ENCODE results near the gene WNK2.
"Not testable (repeated sequence)": the region's sequence is repeated elsewhere in the genome, so short reads cannot be mapped to it uniquely, and the experiment has no call there.

WNK2 gene

DNA sequence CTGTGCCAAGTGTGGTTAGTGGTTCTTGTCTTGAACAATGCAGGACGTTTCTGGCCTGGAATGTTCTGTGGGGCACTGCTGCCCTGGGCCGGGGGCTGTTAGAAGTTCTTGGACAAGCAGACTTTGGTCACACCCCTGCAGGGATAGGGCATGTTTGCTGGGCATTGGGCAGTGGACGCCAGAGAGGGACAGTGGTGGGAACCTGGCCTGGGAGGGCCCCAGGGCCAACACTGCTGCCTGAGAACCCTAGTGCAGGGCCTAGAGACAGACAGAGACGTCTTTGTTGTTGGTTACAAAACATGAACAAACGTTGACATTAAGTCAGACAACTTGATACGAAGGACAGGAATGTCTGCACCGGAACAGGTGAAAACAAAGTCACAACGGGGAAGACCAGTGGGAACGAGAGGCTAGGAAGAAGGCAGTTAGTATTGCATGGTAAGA, 57.0 kb downstream of the WNK2 start:
- DNase-seq = no peak

DNA sequence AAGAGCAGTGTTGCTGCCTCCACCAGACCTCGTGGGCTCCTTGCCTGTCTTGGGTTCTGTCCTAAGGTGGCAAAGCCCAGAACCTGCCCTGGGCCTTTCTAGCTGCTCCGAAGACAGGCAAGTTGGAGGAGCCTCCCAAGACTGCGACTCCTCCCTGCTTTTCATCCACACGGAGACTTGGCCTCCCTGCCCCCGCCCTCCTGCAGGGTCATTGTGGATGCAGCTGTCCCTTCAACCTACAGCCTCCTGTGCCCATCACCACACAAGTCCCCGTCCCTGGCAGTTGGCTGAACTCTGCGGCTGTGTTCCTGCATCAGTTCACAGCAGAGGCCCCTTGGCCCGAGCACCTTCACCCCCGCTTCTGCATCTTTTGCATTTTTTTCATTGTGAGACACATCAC, 59.2 kb downstream of the WNK2 start:
- no peak for DNase-seq

DNA sequence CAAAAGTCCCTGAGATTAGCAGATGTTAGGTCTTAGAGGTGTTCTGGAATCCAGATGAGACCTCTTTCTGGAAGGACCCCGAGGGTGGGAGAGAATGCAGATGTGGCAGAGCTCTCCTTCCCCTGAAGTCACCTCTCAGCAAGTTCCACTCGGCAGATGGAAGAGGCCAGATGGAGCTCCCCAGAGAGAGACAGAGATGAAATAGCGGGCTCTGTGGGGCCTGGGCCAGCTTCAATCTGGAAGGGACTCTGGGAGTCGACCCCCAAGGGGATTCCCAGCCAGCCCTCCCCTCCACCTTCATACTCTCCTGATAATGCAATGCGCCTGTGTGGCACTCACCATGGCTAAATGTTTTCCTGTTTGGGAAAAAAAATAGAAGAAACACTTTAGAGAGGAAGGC, 60.2 kb downstream of the WNK2 start:
- peak; percentile 94 for DNase-seq

DNA sequence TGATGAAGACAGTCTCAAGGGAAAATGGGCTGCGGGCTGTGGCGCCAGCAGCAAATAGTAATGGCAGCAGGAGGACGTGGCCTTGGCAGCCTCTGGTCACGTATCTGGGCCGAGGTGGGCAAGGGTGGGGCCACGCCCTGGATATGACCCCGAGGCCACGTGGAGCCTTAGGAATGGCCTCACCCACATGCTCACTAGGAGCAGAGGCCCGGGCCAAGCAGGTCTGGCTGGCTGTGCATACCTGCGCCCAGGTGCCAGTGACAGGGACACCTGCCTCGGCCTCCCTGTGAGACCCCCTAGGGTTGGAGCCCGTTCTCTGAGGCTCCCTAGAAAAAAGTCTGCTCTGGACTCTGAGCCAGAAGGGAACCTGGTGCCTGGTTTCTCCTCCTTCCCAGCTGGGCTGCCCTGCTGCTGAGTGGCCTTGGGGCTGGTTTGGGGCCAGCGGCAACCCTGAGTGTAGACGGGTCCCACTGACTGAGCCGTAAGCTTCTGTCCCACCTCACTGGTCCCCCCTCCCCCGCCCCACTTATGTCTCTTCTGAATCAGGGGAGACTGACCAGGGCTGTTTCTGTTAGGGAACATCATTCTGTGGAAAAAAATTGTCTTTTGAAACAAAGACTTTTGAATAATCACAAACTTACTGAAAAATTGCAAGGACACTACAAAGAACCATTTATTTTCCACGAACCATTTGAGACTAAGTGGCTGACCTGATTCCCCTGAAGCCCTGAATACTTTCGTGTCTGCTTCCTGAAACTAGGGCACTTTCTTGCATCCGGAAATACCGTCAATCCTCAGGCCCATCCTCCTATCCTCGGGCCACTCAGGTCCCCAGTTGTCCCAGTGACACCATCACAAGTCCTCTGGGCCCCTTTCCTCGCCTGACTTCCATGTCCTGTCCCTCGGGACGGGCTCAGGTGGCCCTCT, 60.8 kb downstream of the WNK2 start:
- DNase-seq = peak; percentile 41

DNA sequence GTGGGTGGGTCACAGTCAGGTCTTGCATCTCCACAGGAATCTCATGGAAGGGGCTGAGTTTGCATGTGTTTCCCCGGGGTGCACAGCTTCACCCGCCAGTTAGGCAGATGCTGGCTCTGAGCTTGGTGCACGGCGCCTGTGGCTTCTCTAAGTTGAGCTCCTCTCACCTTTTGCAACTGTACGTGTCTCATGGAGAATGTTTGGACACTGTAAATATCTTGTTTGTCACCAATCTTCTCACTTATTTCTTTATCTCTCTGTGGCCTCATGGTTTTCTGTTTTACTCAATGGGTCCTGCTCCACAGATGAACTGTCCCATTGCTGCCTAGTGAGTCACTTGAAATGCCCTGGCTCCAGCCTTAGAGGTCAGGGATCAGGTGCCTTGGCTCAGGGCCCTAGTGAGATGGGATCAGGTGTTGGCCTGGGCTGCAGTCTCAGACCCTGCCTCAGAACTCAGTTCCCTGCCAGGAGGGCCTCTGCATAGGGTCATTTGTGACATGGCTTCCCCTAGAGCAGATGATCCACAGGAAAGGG, 61.6 kb downstream of the WNK2 start:
- no peak for DNase-seq

DNA sequence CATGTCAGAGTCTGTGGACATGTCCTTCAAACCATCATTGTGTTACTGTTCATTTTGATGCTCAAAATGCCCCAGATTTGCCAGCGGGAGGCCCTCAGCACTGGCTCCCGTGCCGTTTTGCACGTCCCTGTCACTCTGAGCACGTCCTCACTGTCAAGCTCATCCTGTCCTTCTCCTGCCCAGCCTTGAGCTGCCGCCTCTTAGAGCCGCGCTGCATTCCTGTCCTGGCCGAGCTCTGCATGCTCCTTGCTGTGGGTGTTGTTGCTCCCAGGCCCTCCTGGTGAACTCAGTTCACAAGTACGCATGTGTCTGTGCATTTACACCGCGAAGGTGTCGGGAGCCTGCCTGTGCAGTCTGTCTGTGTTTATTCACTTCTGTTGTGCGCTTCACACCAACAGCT, 62.2 kb downstream of the WNK2 start:
- DNase-seq = no peak

DNA sequence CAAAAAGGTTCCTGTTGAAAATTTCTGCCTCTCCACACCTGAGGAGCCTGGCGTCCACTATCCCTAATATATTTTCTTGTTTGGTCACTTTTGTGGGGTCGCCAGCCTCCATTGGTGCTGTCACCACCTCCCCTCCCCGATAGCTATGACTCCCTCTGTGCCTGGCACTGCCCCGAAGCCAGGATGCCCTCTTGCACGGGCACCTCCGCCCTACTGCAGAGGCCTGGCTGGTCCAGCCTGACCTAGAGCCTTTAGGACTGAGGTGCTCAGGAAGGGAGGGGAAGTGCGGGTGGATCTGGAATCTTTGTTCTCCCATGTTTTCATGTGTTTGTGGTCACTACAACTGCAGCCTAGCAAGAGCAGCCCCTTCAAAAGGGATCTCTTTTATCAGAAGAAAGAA, 62.6 kb downstream of the WNK2 start:
- no peak for DNase-seq

DNA sequence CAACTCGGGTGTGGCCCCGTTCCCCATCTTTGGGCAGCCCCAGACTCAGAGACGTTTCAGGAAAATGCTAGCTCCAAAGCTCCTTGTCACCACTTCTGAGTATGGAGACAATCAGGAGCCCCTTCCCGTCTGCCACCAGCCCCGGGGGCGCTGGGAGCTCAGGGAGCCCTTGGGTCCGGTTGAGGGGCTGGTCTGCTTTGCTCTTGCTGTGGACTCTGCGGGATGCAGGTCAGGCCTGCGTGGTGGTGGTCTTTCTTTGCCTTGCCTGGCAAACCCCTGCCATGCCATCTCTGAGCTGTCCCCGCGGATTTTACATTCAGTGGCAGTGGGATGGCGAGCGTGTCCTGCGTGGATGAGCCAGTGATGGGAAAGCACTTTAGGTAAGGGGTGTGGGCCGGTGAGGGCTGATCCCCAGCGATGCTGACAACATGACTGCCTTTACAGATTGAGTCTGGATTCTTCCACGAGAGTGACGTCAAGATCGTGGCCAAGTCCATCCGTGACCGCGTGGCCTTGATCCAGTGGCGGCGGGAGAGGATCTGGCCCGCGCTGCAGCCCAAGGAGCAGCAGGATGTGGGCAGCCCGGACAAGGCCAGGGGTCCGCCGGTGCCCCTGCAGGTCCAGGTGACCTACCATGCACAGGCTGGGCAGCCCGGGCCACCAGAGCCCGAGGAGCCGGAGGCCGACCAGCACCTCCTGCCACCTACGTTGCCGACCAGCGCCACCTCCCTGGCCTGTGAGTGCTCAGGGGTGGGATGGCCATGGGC, 63.3 kb downstream of the WNK2 start:
- DNase-seq = no peak

DNA sequence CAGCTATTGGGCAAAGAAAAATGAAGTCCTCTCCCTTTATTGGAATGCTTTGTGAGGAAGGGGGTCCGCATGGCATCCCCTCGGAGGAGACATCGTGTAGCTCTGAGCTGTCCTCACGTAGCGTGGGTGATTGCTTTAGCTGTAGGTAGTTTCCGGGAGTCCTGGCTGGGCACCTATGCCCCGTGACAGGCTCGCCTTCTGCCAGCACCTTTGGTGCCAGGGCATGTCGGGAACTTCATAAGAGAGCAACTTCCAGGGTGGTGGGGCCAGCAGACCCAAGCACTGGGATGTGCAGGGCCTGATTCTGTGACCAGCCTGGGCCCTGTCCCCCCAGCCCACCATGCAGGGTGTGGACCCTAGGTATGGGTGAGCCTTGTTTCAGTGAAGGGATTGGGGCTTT, 64.0 kb downstream of the WNK2 start:
- DNase-seq = no peak

DNA sequence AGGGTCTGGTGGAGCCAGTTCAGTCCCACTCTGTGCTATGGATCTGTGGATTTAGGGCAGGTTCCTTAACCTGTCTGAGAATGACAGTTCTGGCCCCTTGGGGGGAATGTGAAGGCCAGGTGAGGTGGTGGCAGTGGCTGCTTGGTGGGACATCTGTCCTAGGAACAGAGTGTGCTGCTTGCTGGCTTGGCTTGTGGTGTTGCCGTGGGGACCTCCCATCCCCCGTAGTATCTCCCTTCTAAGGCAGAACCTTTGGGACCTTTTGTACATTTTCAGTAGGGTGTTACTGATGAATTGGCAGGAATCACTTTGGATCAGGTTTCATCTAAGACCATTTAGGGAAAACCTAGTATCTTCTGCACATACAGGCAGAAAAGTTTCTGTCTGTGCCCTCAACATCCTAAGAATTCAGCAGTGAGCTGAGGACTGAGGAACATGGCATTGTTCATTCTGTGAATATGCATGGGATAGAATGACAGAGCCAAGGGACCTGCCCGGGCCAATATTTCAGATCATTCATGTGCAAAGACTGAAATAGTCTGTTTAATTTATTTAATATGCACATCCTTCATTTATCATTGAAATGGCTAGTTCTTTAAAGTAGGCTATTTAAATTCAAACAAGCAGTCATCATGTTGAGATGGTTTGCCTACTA, 64.6 kb downstream of the WNK2 start:
- peak; percentile 58 for DNase-seq

DNA sequence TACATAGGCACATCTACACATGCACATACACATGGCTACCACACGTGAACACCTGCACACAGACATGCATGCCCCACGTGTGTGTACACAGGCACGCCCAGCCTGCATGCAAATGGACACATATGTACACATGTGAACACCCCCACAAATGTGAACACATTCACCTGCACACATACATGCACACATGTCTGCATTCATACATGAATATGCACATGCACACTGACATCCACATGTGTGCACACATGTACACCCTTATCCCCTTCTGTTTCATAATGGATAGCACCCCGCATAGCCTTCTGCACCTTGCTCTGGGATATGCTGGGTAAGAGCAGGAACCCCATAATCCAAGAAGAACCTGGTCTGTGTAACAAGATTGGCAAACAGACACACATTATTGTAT, 66.2 kb downstream of the WNK2 start:
- DNase-seq = no peak

DNA sequence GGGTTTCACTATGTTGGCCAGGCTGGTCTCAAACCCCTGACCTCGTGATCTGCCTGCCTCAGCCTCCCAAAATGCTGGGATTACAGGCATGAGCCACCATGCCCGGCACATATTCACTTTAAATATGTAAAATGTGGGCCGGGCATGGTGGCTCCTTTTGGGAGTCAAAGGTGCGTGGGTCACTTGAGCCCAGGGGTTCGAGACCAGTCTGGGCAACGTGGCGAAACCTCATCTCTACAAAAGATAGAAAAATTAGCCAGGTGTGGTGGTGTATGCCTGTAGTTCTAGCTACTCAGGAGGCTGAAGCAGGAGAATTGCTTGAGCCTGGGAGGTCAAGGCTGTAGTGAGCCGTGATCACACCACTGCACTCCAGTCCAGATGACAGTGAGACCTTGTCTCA, 67.4 kb downstream of the WNK2 start:
- DNase-seq = not testable (repeated sequence)

DNA sequence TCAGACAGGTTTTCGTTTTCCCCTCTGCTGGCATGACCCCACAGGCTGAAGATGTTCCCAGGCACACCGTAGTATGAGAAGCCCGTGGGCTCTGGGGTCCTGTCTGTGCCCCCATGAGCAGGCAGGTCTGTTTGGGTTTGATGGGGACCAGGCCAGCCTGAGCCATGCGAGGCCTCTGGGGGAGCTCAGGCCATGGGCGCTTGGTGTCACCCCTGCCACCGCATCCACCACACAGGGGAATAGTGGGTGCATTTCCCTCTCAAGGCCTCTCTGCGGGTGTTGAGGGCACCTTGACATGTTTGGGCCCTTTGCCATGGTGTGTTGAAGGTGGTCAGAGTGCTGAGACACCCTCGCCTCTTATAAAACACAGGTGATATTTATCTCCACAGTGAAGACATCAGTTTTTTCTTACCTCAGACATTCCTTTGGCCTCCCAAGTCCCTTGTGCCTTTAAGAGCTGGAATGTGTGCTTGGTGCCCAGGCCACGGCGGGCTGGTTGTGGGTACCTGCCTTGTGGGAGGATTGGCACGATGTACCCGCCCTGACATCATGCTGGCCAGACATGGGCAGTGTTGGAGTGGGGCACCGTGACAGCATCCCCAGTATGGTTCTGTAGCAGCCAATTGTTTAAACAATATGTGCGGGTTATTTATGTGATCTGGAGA, 68.3 kb downstream of the WNK2 start:
- no peak for DNase-seq

DNA sequence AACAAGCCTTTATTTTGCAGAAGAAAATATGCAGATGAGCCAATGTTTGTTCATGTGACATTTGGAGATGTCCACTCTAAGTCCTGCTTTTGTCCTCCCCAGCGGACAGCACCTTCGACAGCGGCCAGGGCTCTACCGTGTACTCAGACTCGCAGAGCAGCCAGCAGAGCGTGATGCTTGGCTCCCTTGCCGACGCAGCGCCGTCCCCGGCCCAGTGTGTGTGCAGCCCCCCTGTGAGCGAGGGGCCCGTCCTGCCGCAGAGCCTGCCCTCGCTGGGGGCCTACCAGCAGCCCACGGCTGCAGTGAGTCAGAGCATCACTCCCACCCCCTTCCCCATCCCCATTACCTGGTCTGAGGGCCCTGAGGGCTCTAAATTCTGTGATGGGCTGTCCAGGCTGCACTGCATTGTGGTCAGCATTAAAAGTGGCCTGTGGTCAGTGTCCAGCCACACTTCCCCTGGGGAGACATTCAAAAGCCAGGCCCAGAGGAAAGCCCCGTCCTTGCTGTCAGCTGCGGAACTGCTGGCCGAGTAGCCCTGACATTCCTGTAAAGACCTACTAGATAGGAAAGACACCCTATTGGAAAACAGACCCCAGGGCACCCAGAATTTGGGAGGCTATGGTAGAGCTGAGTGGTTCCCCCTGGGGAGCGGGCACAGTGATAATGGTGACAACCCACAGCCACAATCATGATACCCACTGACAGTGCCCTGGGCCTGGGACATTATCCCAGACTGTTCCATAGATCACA, 69.0 kb downstream of the WNK2 start:
- DNase-seq = no peak

DNA sequence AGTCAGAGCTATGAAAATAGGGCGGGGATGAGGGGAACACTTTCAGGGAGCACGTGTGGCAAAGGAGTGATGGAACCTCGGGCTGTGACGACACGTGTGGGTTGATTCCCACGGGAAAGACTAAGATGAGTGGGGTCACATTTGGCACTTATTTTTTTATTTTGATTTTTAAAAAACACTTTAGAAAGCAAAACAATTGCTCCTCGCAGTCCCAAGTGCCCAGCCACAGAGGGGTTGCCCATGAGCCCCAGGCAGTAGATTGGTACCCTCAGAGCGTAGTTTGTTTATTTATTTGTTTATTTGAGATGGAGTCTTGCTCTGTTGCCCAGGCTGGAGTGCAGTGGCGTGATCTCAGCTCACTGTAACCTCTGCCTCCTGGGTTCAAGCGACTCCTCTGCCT, 69.7 kb downstream of the WNK2 start:
- no peak for DNase-seq

DNA sequence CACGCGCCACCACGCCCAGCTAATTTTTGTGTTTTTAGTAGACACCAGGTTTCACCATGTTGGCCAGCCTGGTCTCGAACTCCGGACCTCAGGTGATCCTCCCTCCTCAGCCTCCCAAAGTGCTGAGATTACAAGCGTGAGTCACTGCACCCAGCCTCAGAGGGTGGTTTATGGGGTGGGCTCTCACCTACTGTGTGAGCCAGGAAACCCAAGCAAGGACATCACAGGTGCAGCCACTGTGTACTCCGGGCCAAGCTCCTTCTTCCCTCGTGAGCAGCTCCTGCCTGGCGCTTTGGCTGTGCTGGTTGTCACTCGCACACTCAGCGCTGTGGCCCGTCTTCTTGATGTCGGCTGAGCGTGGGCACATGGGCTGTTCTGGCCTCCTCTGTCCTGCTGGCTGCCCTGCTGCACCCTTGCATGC, 70.1 kb downstream of the WNK2 start:
- DNase-seq = no peak

DNA sequence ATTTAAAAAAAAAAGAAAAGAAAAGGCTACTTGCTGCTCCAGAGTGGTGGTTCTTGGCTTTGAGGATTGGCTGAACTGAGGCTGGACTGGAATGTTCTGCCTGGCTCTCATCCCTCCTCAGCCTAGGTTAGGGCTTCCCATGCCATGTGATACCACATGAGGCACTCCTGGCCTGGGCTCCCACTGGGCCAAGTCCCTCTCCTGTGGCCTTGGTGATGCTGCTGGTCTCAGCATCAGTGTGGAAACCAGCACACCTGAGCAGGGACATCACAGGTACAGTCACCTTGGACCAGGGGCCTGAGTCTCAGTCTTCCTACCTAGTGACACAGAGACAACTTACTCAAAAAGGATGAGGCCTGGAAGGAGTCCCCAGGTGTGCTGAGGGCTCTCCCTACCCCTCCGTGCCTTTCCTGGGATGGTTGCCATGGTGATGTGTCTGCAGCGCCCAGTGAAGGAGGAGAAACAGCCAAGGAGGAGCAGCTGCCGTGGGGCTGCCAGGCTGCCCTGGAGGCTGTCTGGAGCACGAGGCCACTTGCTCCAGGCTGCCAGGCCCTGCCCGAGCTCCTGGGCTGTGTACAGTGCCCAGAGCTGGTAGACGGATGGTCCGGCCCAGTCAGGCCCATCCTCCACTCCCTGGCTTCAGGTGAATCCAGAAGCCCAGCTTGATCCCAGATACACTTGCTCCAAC, 71.0 kb downstream of the WNK2 start:
- DNase-seq = peak; percentile 92

DNA sequence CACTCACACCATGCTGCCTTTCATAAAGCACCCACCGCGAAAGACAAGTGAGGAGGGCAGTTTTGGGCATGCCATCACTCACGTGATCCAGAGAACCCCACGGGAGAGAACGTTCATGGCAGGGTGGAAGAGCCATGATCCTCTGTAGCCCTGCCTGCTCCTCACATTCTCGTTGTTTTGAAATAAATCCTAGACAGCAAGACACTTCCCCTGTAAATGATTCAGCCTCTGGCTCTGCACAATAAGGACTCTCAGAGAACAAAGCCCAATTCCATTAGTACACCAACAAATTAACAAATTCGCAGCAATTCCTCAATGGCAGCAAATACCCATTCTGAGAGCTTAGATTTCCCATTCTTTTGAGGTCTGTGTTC, 71.5 kb downstream of the WNK2 start:
- DNase-seq = no peak

DNA sequence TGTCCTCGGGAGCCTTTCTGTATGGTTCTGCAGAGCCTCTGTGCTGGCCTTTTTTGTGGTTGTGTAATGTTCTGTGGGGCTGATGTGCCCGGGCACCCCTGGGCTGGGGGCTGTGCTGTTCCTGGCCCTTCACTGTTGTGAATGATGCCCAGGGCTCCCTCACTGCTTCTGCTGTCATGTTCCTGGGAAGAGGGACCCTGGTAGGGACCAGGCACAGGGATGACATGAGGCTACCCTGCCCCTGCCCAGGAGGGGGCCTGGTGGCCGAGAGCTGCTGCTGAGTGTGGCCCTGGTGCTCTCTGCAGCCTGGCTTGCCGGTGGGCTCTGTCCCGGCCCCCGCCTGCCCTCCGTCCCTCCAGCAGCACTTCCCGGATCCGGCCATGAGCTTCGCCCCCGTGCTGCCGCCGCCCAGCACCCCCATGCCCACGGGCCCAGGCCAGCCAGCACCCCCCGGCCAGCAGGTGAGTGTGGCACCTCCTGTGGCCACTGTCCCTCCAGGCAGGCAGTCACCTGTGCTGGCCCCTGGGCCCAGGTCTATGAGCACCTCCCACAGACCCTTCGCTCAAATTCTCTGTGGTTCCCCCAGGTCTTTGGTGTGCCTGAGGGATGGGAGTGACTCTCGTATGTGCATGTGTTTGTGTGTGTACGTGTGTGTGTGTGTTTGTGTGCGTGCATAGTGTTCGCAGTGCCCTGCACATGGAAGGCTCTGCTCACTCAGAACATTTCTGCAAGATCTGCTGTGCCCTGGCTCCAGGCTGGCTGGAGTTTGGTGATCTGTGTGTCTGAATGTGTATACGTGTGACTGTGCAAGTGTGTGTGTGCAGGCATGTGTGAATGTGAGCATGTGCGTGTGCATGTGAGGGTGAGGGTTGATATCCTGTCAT, 72.3 kb downstream of the WNK2 start:
- DNase-seq = no peak

All from NCI-H2171 treated with DMSO at 0.1 percent for 48 hours (cell line).